GM23338 (cell line): ENCODE results near the gene LMO2. TPM values are rescaled to one million over a fixed set of nuclear protein-coding genes. Genes with fewer than 3 reads are reported as not detected.

Experiments
- ATAC-seq: fragments of 200-7000 bp; cut with Tn5 transposase; 3 replicates; pipeline ENCODE4 v1.9.1; 2020
- DNase-seq: peaks from one replicate; pipeline ENCODE4 v3.0.0-alpha.2; 2015; ENCODE audit warnings: low spot score
- H2AFZ ChIP-seq: fragments of 200-600 bp; sonication (generic); 2 replicates; pipeline ENCODE4 v1.8.0; 2016; ENCODE audit warnings: antibody characterized with exemption, mild to moderate bottlenecking, moderate library complexity
- H3F3A ChIP-seq: fragments of 200-600 bp; sonication (generic); replicated peaks from 2 replicates; pipeline ENCODE4 v1.8.0; 2017; ENCODE audit warnings: antibody characterized with exemption, mixed run types, low read depth
- H3K27ac ChIP-seq: fragments of 200-600 bp; sonication (generic); 2 replicates; pipeline ENCODE4 v1.6.1; 2016; ENCODE audit warnings: low read depth
- H3K27me3 ChIP-seq: fragments of 200-600 bp; sonication (generic); 2 replicates; pipeline ENCODE4 v1.8.0; 2016; ENCODE audit warnings: mild to moderate bottlenecking, mixed run types, moderate library complexity; ENCODE audit not compliant: insufficient read depth
- H3K36me3 ChIP-seq: fragments of 200-600 bp; sonication (generic); 2 replicates; pipeline ENCODE4 v1.8.0; 2016; ENCODE audit warnings: mild to moderate bottlenecking; ENCODE audit not compliant: insufficient read depth
- H3K4me1 ChIP-seq: fragments of 200-600 bp; sonication (generic); 2 replicates; pipeline ENCODE4 v1.8.0; 2016; ENCODE audit warnings: mild to moderate bottlenecking, moderate library complexity; ENCODE audit not compliant: insufficient read depth
- H3K4me2 ChIP-seq: fragments of 200-600 bp; sonication (generic); 2 replicates; pipeline ENCODE4 v1.7.1; 2017; ENCODE audit warnings: mixed run types
- H3K4me3 ChIP-seq: fragments of 200-600 bp; sonication (generic); 2 replicates; pipeline ENCODE4 v1.6.1; 2016; ENCODE audit warnings: mixed run types
- H3K79me2 ChIP-seq: fragments of 200-600 bp; sonication (generic); replicated peaks from 2 replicates; pipeline ENCODE4 v1.8.0; 2017; ENCODE audit warnings: mild to moderate bottlenecking; ENCODE audit not compliant: insufficient read depth
- H3K9me2 ChIP-seq: fragments of 200-600 bp; sonication (generic); 2 replicates; pipeline ENCODE4 v1.8.0; 2017; ENCODE audit not compliant: insufficient read depth
- H4K20me1 ChIP-seq: fragments of 200-600 bp; sonication (generic); replicated peaks from 2 replicates; pipeline ENCODE4 v1.8.0; 2017; ENCODE audit warnings: mild to moderate bottlenecking; ENCODE audit not compliant: insufficient read depth
- H3K27ac Mint-ChIP-seq: 2 replicates; pipeline ENCODE4 v1.8.0; 2020; ENCODE audit warnings: inconsistent platforms, mild to moderate bottlenecking, moderate library complexity, mixed read lengths
- H3K27me3 Mint-ChIP-seq: 3 replicates; pipeline ENCODE4 v1.8.0; 2022; ENCODE audit warnings: low read depth, mild to moderate bottlenecking, moderate library complexity, mixed read lengths, inconsistent platforms; ENCODE audit not compliant: insufficient read depth, poor library complexity
- H3K36me3 Mint-ChIP-seq: 3 replicates; pipeline ENCODE4 v1.8.0; 2021; ENCODE audit warnings: low read depth, mild to moderate bottlenecking, inconsistent platforms, moderate library complexity, mixed read lengths
- H3K4me1 Mint-ChIP-seq: 3 replicates; pipeline ENCODE4 v1.8.0; 2020; ENCODE audit warnings: mild to moderate bottlenecking, inconsistent platforms, mixed read lengths
- H3K4me3 Mint-ChIP-seq: 3 replicates; pipeline ENCODE4 v1.8.0; 2021; ENCODE audit warnings: moderate library complexity, mild to moderate bottlenecking, inconsistent platforms, mixed read lengths
- H3K9me3 Mint-ChIP-seq: 3 replicates; pipeline ENCODE4 v1.8.0; 2020; ENCODE audit warnings: moderate library complexity, mild to moderate bottlenecking, inconsistent platforms, mixed read lengths
- CREB1 ChIP-seq: fragments of 250-450 bp; sonication (Bioruptor Pico); IDR thresholded peaks from 2 replicates; pipeline ENCODE4 v1.5.0; 2020; ENCODE audit warnings: low read depth, mild to moderate bottlenecking, moderate library complexity
- ETS1 ChIP-seq: IDR thresholded peaks from 2 replicates; pipeline ENCODE4 v1.6.1; 2016; ENCODE audit warnings: antibody characterized with exemption
- EZH2 ChIP-seq: fragments of 200-600 bp; sonication (generic); IDR thresholded peaks from one replicate; pipeline ENCODE4 v1.8.0; 2017; ENCODE audit warnings: antibody characterized with exemption, mild to moderate bottlenecking, low read depth; ENCODE audit not compliant: unreplicated experiment
- EZH2phosphoT487 ChIP-seq: fragments of 200-600 bp; sonication (generic); IDR thresholded peaks from one replicate; pipeline ENCODE4 v1.8.1; 2018; ENCODE audit warnings: antibody characterized with exemption; ENCODE audit not compliant: unreplicated experiment
- JUNB ChIP-seq: IDR thresholded peaks from one replicate; pipeline ENCODE4 v1.6.1; 2016; ENCODE audit warnings: antibody characterized with exemption; ENCODE audit not compliant: unreplicated experiment
- NANOG ChIP-seq: IDR thresholded peaks from 2 replicates; pipeline ENCODE4 v1.6.1; 2016; ENCODE audit warnings: antibody characterized with exemption, borderline replicate concordance
- POLR2AphosphoS5 ChIP-seq: IDR thresholded peaks from 2 replicates; pipeline ENCODE4 v1.6.1; 2016; ENCODE audit warnings: antibody characterized with exemption, low read depth
- REST ChIP-seq: IDR thresholded peaks from one replicate; pipeline ENCODE4 v1.6.1; 2018; ENCODE audit warnings: antibody characterized with exemption; ENCODE audit not compliant: unreplicated experiment
- STAT1 ChIP-seq: IDR thresholded peaks from one replicate; pipeline ENCODE4 v1.6.1; 2016; ENCODE audit warnings: antibody characterized with exemption; ENCODE audit not compliant: unreplicated experiment
- ZNF114 ChIP-seq: fragments of 250-450 bp; sonication (Bioruptor Pico); IDR thresholded peaks from 2 replicates; pipeline ENCODE4 v1.5.0; 2020; ENCODE audit warnings: mild to moderate bottlenecking, moderate library complexity
- ZNF462 ChIP-seq: fragments of 250-450 bp; sonication (Bioruptor Pico); IDR thresholded peaks from 2 replicates; pipeline ENCODE4 v1.5.0; 2020; ENCODE audit warnings: mild to moderate bottlenecking, moderate library complexity
- polyA plus RNA-seq: library from polyadenylated mRNA; unstranded; fragments of >200 nt; fragmentation: Nextera tagmentation; extraction: Ambion mirVana; gene quantifications from 2 replicates; pipeline ENCODE4 v1.2.1, GENCODE V29; 2016
- total RNA-seq: library from RNA; depleted of rRNA; stranded (reverse); fragments of >200 nt; shearing (Covaris generic); gene quantifications from 2 replicates; pipeline ENCODE4 v1.2.3, GENCODE V29; 2014

LMO2 gene
- total and polyA plus RNA-seq, 2 experiments from 2014 or later = 1.4 to 3.1 TPM

- no peak overlapping the region for H3K4me3 ChIP-seq
- H3K27me3 ChIP-seq = peaks cover 11% of the 10 kb centered on the region
- H3K27ac ChIP-seq = no peak overlapping the region
- DNase-seq = no peak
- H2AFZ ChIP-seq = no peak overlapping the region; the same call in 1 of the 2 replicates
- H3K4me2 ChIP-seq = no peak overlapping the region
- no peaks in the 10 kb centered on the region for H3F3A ChIP-seq
- H4K20me1 ChIP-seq = no peaks in the 10 kb centered on the region
- Mint-ChIP-seq H3K27ac (no peak overlapping the region), H3K36me3 (no peaks in the 10 kb centered on the region), H3K9me3 (no peaks in the 10 kb centered on the region), H3K4me1 (peaks cover 7% of the 10 kb centered on the region; the same call in 2 of the 3 replicates), H3K27me3 (peaks cover 1% of the 10 kb centered on the region), H3K4me3 (no peak overlapping the region)
- no peaks in the 10 kb centered on the region for H3K9me2 ChIP-seq
- TF ChIP-seq POLR2AphosphoS5 (no peak), ZNF114 (CRISPR knock-in tag) (no peak), EZH2phosphoT487 (no peak)
- no peaks in the 10 kb centered on the region for H3K36me3 ChIP-seq
- no peaks in the 10 kb centered on the region for H3K79me2 ChIP-seq
- H3K4me1 ChIP-seq = peaks cover 13% of the 10 kb centered on the region
- no peak for ATAC-seq
These were observed 14.8 kb downstream of the LMO2 start for GRCh38 chr11:33877038-33877437.

DNA sequence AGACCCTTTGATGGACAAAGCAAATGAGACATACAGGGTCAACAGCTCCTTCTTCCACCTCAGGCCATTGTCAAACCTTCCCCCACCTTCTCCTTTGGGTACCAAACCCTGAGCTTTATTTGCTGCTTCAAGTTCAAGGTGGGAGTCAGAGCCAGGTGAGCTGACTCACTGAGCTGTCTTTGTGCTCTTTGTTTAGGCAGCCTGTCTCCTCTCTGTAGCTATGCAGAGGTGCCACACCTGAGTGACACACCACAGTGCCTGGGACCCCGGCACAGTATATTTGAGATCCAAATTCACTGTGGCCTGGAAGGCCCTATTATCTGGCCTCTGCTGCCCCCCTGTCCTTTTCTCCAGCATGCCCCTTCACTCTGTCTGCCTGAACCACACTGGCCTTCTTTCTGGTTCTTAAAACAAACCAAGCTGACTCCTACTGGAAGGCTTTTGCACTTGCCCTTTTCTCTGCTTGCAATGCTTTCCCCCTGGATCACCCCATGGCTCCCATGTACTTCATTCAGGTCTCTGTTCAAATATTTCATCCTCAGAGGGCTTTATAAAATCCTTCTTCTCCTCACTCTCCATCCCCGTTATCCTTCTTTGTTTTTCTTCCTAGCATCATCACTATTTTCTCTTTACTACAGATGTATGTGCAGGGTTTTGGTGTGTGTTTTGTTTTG lies 16.1 kb downstream of the LMO2 start:
- H3K36me3 ChIP-seq = no peaks in the 10 kb centered on the region
- peaks cover 26% of the 10 kb centered on the region for H3K4me1 ChIP-seq
- no peaks in the 10 kb centered on the region for H3K79me2 ChIP-seq
- H3K27ac Mint-ChIP-seq = no peak overlapping the region
- peaks cover 13% of the 10 kb centered on the region for H3K4me1 Mint-ChIP-seq
- H3K27me3 Mint-ChIP-seq = peaks cover 13% of the 10 kb centered on the region
- no peak overlapping the region for H3K4me3 ChIP-seq
- DNase-seq (no peak), ATAC-seq (peak; percentile 26; the same call in 2 of the 3 replicates)
- peaks cover 23% of the 10 kb centered on the region for H3K27me3 ChIP-seq
- no peak overlapping the region for H3K4me3 Mint-ChIP-seq
- no peaks in the 10 kb centered on the region for H3K9me3 Mint-ChIP-seq
- no peak overlapping the region for H3K4me2 ChIP-seq
- H3F3A ChIP-seq = no peaks in the 10 kb centered on the region
- no peak overlapping the region for H3K27ac ChIP-seq
- no peak overlapping the region for H2AFZ ChIP-seq
- no peaks in the 10 kb centered on the region for H3K36me3 Mint-ChIP-seq
- no peaks in the 10 kb centered on the region for H4K20me1 ChIP-seq
- H3K9me2 ChIP-seq = no peaks in the 10 kb centered on the region
- no peak for TF ChIP-seq EZH2phosphoT487
- TF ChIP-seq POLR2AphosphoS5 = no peak
- no peak for TF ChIP-seq ETS1
- TF ChIP-seq EZH2 = no peak
- TF ChIP-seq ZNF114 (CRISPR knock-in tag) = no peak
- no peak for TF ChIP-seq ZNF462 (CRISPR knock-in tag)
- no peak for TF ChIP-seq STAT1
- no peak for TF ChIP-seq JUNB
- TF ChIP-seq NANOG = no peak
- no peak for TF ChIP-seq REST
- TF ChIP-seq CREB1 (CRISPR knock-in tag) = no peak
